Fibroblast of lung (primary cell): ENCODE results near the gene RAB31.

Source experiments
- CTCF ChIP-seq, 2 donors: IDR thresholded peaks in 1 of 2; conservative IDR thresholded peaks in 1 of 2; 1 replicate in 1 of 2; 2 replicates in 1 of 2; pipeline ENCODE4 v1.5.1; 2011 to 2012; ENCODE audit warnings: low read length in 2 of 2, control low read depth in 1 of 2, inconsistent platforms in 1 of 2, low read depth in 1 of 2, mild to moderate bottlenecking in 1 of 2
- EZH2 ChIP-seq: IDR thresholded peaks from 2 replicates; pipeline ENCODE4 v1.5.1; 2012; ENCODE audit warnings: low read length, control low read depth, mild to moderate bottlenecking; ENCODE audit errors: missing control alignments

GRCh38 chr18:9877655-9878014, 169.5 kb downstream of the RAB31 start:
- TF ChIP-seq CTCF (conservative IDR thresholded peaks at IDR 0.05 in 1 of 2, IDR thresholded peaks at IDR 0.05 in 1 of 2; ENCODE audit: low read depth in 1 of 2, low read length in 2 of 2) (no peak), EZH2 (no peak)
